HFF-Myc (cell line): ENCODE data around the gene LAGE3.
"Not testable (repeated sequence)": the region's sequence is repeated elsewhere in the genome, so short reads cannot be mapped to it uniquely, and the experiment has no call there.

Experiments
- DNase-seq: peaks from one replicate; pipeline ENCODE4 v3.0.0-alpha.2; 2011; ENCODE audit warnings: low read depth; ENCODE audit errors: extremely low read depth
- H3K4me3 ChIP-seq: replicated peaks from 2 replicates; pipeline ENCODE4 v1.5.1; 2011; ENCODE audit warnings: low read depth, mild to moderate bottlenecking, control low read depth, low read length
- TF ChIP-seq, protein P1 (sequence below): IDR thresholded peaks from 2 replicates; pipeline ENCODE4 v1.5.1; 2012; ENCODE audit warnings: mild to moderate bottlenecking, low read depth, low read length, control low read depth; ENCODE audit errors: missing control alignments

The LAGE3 gene

DNA sequence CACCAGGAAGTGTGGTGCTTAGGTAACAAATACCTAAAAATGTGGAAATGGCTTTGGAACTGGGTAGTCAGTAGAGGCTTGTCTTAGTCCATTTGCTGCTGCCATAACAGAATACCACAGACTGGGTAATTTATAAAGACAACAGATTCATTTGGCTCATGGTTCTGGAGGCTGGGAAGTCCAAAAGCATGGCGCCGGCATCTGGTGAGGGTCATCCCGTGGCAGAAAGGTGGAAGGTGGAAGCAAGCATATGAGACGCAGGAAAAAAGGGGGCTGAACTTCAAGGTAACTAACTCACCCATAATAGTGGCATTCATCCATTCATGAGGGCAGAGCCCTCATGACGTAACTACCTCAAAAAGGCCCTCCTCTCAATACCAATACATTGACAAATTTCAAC, 30.4 kb upstream of the LAGE3 start:
- TF ChIP-seq, protein P1, sequence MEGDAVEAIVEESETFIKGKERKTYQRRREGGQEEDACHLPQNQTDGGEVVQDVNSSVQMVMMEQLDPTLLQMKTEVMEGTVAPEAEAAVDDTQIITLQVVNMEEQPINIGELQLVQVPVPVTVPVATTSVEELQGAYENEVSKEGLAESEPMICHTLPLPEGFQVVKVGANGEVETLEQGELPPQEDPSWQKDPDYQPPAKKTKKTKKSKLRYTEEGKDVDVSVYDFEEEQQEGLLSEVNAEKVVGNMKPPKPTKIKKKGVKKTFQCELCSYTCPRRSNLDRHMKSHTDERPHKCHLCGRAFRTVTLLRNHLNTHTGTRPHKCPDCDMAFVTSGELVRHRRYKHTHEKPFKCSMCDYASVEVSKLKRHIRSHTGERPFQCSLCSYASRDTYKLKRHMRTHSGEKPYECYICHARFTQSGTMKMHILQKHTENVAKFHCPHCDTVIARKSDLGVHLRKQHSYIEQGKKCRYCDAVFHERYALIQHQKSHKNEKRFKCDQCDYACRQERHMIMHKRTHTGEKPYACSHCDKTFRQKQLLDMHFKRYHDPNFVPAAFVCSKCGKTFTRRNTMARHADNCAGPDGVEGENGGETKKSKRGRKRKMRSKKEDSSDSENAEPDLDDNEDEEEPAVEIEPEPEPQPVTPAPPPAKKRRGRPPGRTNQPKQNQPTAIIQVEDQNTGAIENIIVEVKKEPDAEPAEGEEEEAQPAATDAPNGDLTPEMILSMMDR, result no peak
- no peak for DNase-seq

DNA sequence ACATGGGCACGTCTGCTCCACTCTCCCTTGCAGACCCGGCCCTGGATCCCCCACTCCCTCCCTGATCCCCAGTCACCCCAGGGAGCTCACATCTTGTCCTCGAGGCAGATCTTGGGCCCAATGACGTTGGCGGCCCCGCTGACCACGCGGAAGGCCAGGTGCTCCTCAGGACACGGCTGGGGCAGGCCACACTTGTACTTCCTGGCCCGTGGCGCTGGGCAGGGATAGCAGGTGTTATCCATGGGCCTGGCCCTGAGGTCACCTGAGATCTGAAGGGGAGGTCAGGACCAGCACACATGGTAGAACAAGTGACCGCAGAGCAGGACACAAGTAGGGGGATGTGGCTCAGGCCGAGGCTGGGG, 29.3 kb upstream of the LAGE3 start:
- H3K4me3 ChIP-seq, result no peak overlapping the region
- no peak for DNase-seq
- TF ChIP-seq, protein P1, result no peak

More for the DNA sequence above, 30.4 kb upstream of the LAGE3 start:
- H3K4me3 ChIP-seq, result no peak overlapping the region

DNA sequence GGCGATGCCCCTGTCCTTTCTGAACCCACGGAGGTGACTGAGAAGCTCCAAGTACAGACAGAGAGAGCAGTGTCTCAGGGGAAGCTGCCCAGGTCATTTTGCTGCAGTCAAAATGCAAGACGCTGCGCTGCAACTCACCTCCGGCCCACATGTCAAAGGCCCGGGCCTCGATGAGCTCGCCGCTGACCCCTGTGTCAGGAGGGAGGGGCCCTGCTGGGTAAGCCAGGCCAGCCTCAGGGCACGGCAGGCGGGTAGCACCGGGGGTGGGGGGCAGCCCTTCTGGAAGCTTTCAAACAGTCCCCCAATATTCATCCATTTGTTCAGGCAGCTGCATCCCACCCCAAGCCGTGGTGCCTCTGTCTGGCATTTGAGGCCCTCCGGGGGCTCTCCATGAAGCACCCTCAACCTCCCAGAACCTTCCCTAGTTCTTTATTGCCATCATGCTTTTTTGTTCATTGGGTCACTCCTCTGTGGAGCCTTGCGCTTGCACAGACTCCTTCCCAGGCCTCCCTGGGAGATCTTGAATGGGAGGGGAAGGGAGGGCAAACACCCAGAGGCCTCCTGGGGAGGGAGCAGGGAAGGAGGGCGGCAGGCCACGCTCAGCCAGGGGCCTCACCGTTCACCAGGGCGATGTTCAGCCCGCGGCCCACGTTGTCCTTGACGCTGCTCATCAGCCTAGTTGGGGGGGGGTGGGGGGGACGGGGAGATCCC, 28.7 kb upstream of the LAGE3 start:
- DNase-seq, result no peak
- no peak overlapping the region for H3K4me3 ChIP-seq
- TF ChIP-seq, protein P1, result no peak

DNA sequence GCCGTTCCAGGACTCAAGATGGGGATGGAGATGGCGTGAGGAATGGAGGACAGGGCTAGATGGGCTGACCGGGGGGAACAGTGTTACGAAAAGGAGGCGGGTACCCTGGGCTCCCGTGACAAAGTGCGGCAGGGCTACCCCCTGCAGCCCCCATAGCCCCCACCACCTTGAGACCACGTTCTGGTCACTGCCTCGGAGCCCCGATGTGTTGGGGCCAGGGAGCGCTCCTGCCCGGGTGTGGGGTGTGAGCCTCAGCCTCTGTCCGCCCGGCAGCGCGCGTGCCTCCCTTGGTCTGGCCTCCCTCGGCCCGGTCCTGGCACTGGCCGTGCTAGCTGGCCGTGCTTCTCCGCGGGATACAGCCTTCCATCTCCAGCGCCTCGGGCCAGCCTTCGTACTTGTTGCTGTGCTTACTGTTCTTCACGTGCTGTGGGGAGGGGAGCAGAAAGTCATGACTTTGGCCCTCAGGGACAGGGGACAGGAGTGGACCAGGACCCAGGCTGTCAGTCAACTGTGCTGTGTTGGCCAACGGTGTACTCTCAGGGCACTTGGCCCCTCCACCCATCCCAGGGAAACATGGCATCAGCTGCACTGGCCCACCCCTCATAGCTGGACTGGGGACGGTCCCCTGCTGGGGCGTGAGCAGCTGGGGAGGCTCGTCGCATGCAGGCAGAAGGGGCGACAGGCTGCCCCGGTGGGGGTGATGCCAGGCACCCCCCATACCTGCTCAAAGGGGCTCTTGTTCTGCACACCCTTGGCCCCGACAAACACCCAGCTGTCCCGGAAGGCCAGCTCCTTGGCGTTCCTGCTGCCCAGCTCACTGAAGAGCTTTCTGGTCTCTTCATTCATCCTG, 27.6 kb upstream of the LAGE3 start:
- DNase-seq, result no peak
- no peak overlapping the region for H3K4me3 ChIP-seq
- TF ChIP-seq, protein P1, result no peak

DNA sequence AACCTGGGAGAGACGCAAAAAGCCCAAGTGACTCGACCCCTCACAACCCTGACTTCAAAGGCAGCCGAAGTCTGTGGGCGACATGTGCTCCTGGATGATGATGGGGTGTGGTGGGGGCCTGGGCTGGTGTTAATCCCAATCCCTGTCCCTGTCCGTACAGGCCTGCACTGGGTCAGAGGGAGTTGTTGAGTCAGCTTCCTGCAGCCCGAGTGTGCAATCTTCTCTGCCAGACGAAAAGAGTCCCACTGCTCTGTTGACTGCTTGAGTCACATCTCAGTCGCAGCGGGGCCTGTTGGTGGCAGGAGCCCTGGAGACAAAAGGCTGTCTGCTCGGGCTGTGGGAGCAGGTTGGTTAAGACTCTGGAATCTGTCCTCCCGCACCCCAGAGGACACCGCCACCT, 26.7 kb upstream of the LAGE3 start:
- TF ChIP-seq, protein P1, result no peak
- no peak overlapping the region for H3K4me3 ChIP-seq
- no peak for DNase-seq

DNA sequence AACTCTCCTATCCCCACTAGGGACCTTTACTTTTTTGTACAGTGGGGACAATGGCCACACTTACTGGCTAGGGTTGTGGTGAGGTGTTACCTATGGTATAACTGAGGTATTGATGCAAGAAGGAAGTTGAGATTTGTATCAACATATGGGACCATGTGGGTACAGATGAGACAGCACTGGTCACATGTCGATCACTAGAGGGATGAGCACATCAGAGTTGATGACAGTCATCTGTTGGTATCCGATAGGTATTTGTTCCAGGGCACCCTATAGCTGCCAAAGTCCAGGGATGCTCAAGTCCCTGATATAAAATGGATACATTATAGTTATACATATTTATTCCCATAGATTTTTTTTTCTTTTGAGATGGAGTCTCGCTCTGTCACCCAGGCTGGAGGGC, 23.9 kb upstream of the LAGE3 start:
- no peak for DNase-seq
- no peak overlapping the region for H3K4me3 ChIP-seq
- TF ChIP-seq, protein P1, result no peak

DNA sequence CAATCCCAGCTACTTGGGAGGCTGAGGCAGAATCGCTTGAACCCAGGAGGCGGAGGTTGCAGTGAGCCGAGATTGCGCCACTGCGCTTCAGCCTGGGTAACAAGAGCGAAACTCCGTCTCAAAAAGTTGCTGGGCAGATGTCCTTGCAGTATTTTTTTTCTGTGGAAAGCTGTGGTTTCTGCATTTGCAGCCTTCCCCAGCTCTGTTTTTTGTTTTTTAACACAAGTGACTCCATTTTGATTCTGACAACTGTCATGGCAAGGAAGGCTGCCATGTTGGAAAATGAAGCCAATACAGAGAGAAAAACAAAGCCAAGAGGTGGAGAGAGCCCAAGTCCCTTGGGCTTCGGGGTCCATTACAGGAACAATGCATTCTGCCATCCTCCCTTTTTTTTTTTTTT, 23.0 kb upstream of the LAGE3 start:
- DNase-seq, result no peak
- no peak overlapping the region for H3K4me3 ChIP-seq
- TF ChIP-seq, protein P1, result no peak

DNA sequence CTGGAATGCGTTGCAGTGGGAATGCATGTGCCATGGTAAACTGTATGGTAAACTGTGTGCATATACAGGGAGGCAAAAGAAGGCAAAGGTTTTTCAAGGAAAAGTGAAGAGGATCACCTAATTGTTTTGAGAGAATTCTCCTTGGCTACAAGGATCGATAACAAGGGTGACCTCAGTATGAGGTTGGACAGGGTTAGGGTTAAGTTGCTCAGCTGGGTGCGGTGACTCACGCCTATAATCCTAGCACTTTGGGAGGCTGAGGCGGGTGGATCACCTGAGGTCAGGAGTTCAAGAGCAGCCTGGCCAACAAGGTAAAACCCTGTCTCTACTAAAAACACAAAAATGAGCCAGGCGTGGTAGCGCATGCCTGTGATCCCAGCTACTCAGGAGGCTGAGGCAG, 22.3 kb upstream of the LAGE3 start:
- not testable (repeated sequence) for H3K4me3 ChIP-seq, DNase-seq

DNA sequence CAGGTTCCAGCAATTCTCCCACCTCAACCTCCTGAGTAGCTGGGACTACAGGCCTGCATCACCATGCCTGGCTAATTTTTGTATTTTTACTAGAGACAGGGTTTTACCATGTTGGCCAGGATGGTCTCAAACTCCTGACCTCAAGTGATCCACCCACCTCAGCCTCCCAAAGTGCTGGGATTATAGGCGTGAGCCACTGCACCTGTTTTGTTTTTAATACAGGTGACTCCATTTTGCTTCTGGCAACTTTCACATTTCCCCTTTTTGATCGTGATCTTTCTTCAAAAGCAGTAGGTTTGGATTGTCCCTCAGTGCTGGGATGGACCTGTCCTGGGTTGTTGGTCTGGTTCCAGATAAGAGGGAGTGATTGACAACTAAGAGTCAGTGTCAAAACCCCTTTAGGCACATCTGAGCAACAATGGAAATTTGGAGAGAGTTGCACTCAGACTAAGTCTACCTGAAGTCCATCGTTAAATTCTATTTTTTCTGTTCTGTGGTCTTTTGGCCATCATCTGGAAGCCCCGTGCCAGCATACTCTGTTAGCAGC, 17.6 kb upstream of the LAGE3 start:
- H3K4me3 ChIP-seq, DNase-seq: not testable (repeated sequence)
